ENCODE results near the gene PCDH9. TPM values are rescaled to one million over a fixed set of nuclear protein-coding genes. Genes with fewer than 3 reads are reported as not detected.

The PCDH9 gene
- total and polyA plus RNA-seq, 2 experiments from 2014 or later: 0.31 to 0.52 TPM

GRCh38 chr13:66409542-66409941, 820.6 kb downstream of the PCDH9 start:
- H3K4me3 ChIP-seq: no peak overlapping the region
- TF ChIP-seq ZNF114 (CRISPR knock-in tag; IDR thresholded peaks at IDR 0.05) (no peak), EZH2phosphoT487 (IDR thresholded peaks at IDR 0.05; ENCODE audit: unreplicated experiment) (no peak)
- no peaks in the 10 kb centered on the region for H3F3A ChIP-seq (replicated peaks; ENCODE audit: low read depth)
- Mint-ChIP-seq H3K36me3 (ENCODE audit: low read depth) (no peaks in the 10 kb centered on the region), H3K4me3 (no peak overlapping the region), H3K9me3 (no peaks in the 10 kb centered on the region), H3K4me1 (peaks cover 17% of the 10 kb centered on the region), H3K27me3 (ENCODE audit: insufficient read depth, low read depth, poor library complexity) (no peaks in the 10 kb centered on the region), H3K27ac (no peak overlapping the region)
- no peak overlapping the region for H3K4me2 ChIP-seq
- H2AFZ ChIP-seq: no peak overlapping the region
- no peak for DNase-seq (ENCODE audit: low spot score)
- no peaks in the 10 kb centered on the region for H3K27me3 ChIP-seq (ENCODE audit: insufficient read depth)
- H3K79me2 ChIP-seq (replicated peaks; ENCODE audit: insufficient read depth): no peaks in the 10 kb centered on the region
- no peaks in the 10 kb centered on the region for H3K36me3 ChIP-seq (ENCODE audit: insufficient read depth)
- no peak for ATAC-seq
- no peaks in the 10 kb centered on the region for H4K20me1 ChIP-seq (replicated peaks; ENCODE audit: insufficient read depth)
- H3K27ac ChIP-seq (ENCODE audit: low read depth): no peak overlapping the region
- H3K4me1 ChIP-seq (ENCODE audit: insufficient read depth): peaks cover 9% of the 10 kb centered on the region
- no peaks in the 10 kb centered on the region for H3K9me2 ChIP-seq (ENCODE audit: insufficient read depth)

GRCh38 chr13:66407128-66407527, 823.0 kb downstream of the PCDH9 start:
- no peaks in the 10 kb centered on the region for H3K9me2 ChIP-seq (ENCODE audit: insufficient read depth)
- ATAC-seq (no peak), DNase-seq (ENCODE audit: low spot score) (no peak)
- H3F3A ChIP-seq (replicated peaks; ENCODE audit: low read depth): no peaks in the 10 kb centered on the region
- no peaks in the 10 kb centered on the region for H3K36me3 ChIP-seq (ENCODE audit: insufficient read depth)
- no peaks in the 10 kb centered on the region for H4K20me1 ChIP-seq (replicated peaks; ENCODE audit: insufficient read depth)
- Mint-ChIP-seq H3K36me3 (ENCODE audit: low read depth) (no peaks in the 10 kb centered on the region), H3K4me3 (no peak overlapping the region), H3K9me3 (no peaks in the 10 kb centered on the region), H3K27ac (peak overlapping the region; percentile 59; the same call in 1 of the 2 replicates), H3K4me1 (peaks cover 17% of the 10 kb centered on the region), H3K27me3 (ENCODE audit: insufficient read depth, low read depth, poor library complexity) (no peaks in the 10 kb centered on the region)
- no peak overlapping the region for H2AFZ ChIP-seq
- no peaks in the 10 kb centered on the region for H3K27me3 ChIP-seq (ENCODE audit: insufficient read depth)
- 0 out of 2 replicates have a peak overlapping the region, but pooled peaks have one; percentile 15 for H3K4me2 ChIP-seq
- no peak overlapping the region for H3K27ac ChIP-seq (ENCODE audit: low read depth)
- peaks cover 9% of the 10 kb centered on the region for H3K4me1 ChIP-seq (ENCODE audit: insufficient read depth)
- TF ChIP-seq JUNB (IDR thresholded peaks at IDR 0.05; ENCODE audit: unreplicated experiment) (no peak), REST (IDR thresholded peaks at IDR 0.05; ENCODE audit: unreplicated experiment) (no peak), NANOG (IDR thresholded peaks at IDR 0.05; ENCODE audit: borderline replicate concordance) (no peak), STAT1 (IDR thresholded peaks at IDR 0.05; ENCODE audit: unreplicated experiment) (no peak), CREB1 (CRISPR knock-in tag; IDR thresholded peaks at IDR 0.05; ENCODE audit: low read depth) (no peak), ZNF331 (CRISPR knock-in tag; IDR thresholded peaks at IDR 0.05; ENCODE audit: low read depth) (no peak)
- no peak overlapping the region for H3K4me3 ChIP-seq
- no peaks in the 10 kb centered on the region for H3K79me2 ChIP-seq (replicated peaks; ENCODE audit: insufficient read depth)

Data from GM23338 (cell line).